SIG-M5 (cell line): ENCODE data around the gene CKAP4.

Source experiments
- DNase-seq: peaks from one replicate; lab custom pipeline; 2025; lab: John Stamatoyannopoulos, UW

CKAP4 gene

DNA sequence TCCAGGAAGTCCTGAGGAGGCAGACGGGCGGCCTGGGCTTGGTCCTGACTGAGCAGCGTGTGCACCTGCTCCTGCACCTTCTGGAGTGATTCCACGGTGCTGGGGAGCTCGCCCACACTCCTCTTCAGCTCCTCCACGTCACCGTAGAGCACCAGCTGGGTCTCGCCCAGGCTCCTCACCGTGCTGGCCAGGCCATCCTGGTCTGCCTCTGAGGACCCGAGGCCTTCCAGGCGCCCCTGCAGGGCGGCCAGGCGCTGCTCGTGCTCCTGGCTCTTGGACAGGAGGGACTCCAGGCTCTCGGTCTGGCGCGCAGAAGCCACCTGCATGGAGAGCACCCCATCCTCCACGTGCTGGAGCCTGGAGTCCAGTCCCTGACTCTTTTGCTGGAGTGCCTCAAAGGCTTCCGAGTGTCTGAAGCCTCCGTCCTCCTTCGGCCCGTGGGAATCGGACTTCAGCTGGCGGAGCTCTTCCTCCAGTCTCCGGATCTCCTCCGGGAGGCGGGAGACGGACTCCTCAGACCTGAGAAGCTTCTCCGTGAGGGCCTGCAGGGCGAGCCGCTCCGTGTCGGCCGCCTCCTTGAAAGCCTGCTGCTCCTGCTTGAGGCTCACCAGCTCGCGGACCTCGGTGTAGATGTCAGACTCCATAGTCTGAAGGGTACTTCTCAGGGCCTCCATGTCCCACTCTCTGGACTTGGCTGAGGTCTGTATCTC is 8.4 kb downstream of the CKAP4 start:
- no peak for DNase-seq

DNA sequence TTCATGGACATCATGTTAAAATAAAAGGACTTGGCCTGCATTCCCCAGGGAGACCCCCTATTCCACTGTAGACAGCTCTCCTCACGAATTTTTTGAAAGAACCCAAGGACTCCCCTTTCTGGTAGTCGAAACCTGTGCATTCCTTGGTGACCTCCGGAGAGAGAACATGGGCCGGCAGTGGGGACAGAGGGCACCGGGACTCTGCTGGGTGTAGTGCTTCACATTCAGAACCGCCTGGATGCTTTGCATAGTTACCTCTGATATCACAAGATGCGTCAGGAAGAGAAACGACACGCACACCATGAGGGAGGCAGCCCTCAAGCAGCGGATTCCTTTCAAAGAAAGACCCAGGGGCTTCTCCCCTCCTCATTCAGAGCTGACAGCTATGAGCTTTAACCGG is 9.7 kb downstream of the CKAP4 start:
- DNase-seq, result no peak

DNA sequence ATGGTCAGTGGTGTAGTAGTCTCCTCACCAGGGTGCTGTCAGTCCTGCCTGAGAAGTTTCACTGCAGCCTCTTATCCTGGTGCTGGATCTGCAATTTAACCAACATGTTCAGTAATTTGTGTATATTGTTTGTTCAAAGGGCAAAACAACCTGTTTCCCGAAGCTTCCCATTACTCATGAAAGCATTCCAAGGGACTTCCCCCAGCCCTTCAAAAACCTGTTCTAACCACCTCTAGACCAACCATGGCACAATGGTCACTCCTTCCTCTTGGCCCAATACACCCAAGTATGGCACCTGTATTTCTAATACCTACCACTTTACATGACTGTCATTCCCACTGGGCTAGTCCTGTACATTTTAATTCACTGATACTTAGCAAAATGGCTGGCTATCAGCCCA is 12.1 kb downstream of the CKAP4 start:
- DNase-seq, result no peak

DNA sequence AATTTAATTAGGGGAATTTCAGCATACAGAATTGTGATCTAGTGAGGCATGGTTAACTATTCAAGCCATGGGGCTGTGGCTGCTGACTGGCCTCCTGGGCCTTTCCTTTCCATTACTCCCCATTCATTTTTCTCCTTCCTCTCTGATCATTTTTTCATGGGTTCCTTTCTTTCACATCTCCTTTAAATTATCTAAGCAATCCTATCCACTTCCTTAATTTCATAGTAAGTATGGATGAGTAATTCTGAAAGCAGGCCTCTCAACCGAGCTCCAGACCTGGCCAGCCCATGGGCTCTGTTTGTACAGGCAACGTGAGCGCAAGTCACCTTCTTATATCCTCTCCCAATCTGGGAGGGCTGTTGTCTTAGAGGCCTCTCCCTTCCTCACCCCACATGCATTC is 13.4 kb downstream of the CKAP4 start:
- DNase-seq, result no peak

DNA sequence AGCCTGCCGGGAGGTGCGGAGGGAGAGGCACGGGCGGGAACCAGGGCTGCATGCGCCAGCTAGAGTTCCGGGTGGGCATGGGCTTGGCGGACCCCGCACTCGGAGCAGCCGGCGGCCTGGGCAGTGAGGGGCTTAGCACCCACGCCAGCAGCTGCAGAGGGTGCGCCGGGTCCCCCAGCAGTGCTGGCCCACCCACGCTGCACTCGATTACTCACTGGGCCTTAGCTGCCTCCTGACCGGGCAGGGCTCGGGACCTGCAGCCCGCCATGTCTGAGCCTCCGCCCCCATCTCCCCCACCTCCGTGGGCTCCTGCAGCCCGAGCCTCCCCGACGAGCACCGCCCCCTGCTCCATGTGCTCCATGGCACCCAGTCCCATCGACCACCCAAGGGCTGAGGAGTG is 14.8 kb downstream of the CKAP4 start:
- no peak for DNase-seq

DNA sequence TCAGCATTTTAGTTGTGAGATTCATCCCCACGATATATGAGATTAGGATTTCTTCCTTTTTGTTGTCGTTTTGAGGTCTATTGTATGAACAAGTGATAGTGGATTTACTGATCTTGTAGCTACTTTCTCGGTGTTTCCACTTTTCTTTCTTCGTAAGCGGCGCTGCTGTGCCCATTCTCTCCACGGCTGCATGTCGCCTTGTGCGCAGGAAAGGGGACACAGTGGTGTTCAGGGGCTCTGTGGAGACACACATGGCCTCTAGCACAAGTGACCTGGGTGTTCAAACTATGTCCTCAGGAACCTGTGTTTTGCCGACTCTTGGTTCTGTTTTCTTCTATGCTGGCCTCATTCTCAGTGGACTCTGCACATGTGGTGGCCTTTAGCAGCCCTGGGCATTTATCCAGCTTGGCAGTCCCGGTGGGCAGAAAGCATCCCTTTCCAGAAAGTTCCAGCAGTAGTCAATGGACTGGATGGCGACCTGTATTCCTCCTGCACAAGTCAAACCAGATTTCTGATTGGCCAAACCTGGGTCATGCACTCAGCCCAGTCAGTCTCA is 18.7 kb downstream of the CKAP4 start:
- no peak for DNase-seq

DNA sequence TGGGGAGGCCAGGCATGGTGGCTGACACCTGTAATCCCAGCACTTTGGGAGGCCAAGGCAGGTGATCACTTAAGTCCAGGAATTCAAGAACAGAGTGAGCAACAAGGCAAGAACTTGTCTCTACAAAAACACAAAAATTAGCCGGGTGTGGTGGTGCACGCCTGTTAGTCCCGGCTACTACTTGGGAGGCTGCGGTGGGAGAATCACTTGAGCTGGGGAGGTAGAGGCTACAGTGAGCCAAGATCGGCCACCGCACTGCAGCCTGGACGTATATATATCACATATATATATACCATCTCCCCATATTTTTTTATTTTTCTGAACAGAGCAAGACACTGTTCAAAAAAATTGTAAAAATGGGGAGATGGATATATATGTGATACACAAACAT is 19.5 kb downstream of the CKAP4 start:
- DNase-seq, result no peak

DNA sequence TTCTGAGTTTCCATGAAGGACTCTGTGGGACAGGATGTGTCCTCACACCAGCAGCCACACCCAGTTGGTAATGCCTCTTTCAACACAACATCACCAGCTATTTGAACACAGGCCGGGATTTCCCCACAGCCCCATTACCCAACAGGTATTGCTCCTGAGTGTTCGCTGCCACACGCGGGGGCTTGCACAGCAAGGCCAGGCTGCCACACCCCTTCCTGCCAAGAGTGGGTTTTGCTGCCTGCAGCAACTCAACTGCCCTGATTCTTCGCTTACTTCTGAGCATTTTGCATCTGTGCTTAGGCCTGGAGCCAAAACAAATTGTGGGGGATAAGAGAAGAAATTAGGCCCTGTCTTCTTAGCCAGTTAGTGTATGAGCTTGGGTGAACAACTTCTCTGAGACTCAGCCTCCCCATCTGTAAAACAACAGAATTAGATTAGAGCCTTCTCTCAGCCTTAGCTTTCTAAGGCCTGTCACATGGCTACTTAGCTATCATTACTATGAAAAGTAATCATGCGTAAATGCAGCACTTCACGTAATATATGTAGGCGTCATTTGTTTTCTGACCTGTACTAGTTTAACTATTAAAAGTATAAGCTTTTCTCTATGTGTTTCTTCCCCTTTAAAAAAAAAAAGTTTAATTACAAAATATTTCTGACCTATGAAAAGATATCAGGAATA is 20.0 kb downstream of the CKAP4 start:
- DNase-seq, result peak; percentile 49

DNA sequence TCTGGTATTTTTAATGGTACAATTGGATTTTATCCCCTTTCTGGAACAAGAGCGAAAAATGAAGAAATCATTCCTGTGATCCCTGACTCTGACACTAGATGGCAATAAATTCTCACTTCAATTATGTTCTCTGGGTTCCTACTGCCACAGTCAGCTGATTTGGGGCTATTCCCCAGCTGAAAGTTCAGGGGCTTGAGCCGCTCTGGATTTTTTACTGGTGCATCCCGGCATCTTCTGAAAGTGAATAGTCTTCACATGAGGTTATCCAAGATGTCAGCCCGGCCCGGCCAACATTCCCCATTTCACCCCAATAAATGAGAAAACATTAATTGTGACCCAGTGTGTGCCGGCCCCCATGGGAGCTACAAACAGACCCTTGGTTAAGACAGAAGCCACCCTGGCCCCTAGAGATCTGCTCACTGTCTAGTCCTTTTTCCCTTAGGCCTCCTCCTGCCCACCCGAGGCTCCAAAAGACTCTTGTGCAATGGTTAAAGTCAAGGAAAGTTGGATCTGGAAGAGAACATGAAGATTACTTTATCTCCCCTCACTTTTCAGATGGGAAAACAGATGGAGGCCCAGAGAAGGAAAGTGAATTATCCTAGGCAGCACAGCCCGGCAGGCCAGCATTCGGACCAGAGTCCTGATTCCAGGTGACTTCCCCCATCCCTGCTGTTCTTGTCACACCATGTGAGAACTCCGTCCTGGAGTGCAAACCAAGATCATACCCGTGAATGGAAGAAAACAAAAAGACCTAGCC is 20.8 kb downstream of the CKAP4 start:
- no peak for DNase-seq

DNA sequence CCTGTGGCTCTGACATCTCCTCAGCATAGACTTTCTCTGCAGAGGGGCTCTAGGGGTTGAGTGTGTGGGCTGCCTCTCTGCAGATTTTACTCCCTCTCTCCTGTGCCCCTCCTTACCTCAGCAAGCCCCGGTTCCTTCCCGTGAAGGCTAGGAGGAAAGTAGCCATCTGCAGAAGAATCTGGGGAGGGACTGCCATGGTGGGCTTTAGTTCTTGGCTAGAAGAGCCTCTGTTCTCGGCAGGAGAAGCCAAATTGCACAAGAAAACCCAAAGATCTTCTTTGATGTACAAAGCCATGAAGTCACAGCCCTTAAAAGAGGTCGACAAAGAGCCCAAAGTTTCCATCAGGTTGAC is 23.5 kb downstream of the CKAP4 start:
- no peak for DNase-seq

DNA sequence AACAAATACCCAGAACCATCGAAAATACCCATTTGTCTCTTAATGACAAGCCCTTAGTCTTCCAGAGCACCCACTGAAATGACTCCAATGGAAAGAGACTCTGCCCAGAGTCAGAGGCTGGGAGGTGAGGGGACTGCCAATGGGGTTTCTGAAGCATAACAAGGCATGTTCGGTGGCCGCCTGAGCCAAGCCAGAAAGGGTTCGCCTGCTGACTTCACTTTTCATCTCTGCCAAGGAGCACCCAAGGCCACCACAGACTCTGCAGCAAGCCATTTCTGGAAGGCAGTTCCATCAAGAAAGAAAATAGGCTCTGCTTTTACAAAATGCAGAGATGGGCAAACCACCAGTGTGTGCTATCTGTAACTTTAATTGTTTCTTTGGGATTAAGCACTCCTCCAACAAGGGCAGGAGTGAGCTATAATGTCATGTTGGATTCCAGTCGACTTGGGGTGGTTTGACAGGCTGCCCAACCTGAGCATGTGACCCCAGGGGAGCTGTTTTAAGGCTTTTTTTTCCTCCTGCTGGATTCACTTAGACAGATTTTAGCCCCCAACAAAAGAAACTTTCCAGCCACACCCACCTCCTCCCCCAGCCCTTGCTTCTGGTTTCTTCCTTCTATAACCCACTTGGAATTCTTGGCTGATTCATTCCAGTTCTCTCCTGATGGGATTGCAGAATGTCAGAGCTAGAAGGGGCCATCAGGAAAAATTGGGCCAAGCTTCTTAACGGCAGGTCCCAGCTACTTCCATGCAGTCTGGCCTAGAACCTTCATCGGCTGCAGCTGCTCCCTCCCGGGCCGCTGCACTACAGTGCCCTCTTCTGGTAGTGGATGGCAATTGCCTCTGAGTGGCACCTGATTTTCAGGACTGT is 24.1 kb downstream of the CKAP4 start:
- DNase-seq, result no peak

DNA sequence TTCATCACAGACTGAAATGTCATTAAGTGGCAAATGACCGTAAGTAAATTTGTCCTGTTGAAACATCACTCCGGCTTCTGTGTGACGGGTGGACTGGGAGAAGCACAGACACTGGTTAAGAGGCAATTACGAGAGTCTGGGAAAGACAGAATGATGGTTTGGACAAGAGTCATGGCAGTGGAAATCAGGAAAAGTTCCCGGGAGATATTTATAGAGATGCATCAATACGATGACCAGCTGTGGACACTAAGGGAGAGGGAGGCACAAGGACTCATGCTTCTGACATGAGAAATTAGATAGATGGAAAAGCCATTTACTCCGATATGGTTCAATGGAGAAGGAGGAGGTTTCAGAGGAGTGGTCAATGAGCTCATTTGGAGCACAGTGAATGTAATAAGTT is 27.3 kb downstream of the CKAP4 start:
- DNase-seq, result no peak

DNA sequence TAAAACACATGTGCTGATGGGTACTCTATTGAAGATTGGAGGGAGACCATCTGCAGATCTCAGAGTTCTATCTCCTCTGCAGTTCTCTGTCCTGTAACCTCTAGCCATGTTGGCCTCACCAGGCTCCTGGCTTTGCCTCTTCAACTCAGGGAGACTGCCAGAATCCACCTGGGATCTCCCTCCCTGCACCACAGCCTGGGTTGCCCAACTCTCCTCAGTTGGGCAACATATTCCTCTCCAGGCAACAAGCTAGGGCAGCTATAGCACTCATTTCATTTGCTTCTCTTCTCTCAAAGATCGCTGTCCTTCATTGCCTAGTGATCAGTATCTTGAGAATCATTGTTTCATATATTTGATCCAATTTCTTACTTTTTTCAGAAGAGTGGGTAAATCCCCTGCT is 28.8 kb downstream of the CKAP4 start:
- no peak for DNase-seq

DNA sequence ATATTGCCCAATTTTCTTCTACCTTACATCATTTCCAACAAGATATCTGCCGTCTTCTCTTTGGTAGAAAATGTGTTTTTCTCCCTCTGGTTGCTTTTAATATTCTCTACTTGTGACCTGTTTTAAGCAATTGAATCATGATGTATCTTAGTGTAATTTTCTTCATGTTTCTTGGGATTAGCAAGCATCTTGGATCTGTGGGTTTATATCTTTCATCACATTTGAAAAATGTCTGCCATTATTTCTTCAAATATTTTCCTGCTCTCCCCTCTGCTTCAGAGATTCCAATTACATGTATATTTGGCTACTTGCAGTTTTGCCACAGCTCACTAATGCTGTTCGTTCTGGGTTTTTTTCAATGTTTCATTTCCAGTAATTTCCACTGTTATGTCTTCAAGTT is 30.1 kb downstream of the CKAP4 start:
- no peak for DNase-seq

DNA sequence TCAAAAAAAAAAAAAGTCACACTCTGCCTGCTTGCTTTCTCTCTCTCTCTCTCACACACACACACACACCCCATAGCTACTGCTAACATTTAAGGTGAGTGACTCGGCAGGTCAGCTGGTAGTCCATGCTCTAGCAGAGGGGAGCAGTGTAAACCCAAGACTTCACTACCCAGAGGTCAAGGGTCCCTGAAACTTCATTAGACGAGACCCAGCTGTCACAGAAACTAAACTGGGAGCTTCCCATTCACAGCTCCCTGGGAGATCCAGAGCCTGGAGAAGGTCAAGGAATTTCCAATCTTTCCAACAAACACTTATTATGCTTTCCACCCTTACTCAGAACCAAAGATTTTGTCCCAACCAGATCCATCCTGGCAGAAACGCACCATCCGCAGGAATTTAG is 33.2 kb downstream of the CKAP4 start:
- no peak for DNase-seq

DNA sequence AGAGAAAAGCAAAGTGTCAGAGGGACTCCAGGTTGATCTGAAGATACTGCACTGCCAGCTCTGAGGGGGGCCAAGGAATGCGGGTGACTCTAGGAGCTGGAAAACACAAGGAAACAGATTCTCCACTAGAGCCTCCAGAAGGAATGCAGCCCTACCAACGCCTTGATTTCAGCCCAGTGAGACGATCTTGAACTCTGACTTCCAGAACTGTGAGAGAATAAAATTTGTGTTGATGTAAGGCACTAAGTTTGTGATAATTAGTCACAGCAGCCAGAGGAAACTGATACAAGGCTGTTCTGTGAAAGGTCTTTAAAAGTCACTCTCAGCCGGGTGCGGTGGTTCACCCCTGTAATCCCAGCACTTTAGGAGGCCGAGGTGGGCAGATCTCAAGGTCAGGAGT is 34.2 kb downstream of the CKAP4 start:
- no peak for DNase-seq

DNA sequence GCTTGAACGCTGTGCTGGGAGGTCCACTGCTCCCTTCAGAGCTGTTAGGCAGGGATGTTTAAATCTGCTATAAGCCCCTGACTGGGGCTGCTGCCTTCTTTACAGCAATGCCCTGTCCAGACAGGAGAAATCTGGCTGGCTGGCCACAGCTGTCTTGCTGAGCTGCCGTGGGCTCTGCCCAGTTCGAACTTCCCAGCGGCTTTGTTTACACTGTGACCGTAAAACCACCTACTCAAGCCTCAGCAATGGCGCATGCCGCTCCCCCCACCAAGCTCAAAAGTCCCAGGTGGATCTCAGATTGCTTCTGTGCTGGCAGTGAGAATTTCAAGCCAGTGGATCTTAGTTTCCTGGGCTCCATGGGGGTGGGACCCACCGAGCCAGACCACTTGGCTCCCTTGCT is 35.8 kb downstream of the CKAP4 start:
- no peak for DNase-seq

DNA sequence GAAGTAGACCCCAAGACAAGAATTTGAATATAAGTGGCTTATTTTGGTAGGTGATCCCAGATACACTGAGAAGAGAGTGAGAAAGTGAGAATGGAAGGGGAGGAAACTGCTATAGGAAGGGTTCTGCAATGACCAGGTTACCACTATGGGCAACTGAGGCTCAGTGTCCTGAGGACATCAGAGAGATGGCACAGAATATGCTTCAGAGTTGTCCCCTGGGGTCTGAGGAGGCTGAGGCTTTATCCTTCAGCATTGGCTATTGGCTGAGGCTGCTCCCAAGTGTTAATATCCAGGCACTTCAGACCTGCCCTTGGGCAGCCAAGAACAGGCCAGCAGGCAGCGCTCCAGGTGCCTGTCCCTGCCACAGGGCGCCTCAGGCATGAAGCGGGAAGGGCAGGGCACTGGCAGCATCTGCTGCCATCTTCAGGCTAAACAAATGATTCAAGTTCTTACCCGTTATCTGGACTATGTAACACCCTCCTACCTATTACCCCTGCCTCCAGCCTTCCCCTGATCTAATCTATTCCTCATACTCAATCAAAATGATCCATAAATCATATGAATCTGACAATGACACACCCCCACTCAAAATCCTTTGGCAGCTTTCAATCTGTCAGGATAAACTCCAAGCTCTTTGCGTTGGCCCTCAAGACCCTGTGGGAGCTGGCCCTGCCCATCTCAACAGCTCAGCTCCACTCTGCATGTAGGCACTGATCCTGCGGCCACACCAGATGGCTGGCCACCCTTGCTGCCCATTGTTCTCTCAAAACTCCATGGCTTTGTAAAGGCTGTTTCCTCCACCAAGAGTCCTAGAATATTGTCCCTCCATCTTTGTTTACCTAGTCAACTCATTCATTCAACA is 42.4 kb downstream of the CKAP4 start:
- no peak for DNase-seq

DNA sequence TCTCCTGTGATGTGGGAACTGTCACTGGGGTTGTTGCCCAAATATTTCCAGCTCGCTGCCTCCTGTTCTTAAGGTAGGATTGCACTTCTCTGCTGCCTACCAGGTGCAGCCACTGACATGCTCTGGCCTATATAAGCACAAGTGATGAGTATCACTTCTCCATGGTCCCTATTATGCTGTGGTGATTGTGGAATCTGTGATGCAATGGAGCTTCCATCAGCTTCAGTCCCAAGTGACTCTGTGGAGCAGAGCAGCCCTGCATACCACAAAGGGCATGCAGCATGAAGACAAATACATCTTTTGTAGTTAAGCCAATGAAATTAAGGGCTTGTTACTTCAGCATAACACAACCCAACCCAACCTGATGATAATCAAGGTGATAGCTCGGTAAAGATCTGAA is 43.5 kb downstream of the CKAP4 start:
- DNase-seq, result no peak

DNA sequence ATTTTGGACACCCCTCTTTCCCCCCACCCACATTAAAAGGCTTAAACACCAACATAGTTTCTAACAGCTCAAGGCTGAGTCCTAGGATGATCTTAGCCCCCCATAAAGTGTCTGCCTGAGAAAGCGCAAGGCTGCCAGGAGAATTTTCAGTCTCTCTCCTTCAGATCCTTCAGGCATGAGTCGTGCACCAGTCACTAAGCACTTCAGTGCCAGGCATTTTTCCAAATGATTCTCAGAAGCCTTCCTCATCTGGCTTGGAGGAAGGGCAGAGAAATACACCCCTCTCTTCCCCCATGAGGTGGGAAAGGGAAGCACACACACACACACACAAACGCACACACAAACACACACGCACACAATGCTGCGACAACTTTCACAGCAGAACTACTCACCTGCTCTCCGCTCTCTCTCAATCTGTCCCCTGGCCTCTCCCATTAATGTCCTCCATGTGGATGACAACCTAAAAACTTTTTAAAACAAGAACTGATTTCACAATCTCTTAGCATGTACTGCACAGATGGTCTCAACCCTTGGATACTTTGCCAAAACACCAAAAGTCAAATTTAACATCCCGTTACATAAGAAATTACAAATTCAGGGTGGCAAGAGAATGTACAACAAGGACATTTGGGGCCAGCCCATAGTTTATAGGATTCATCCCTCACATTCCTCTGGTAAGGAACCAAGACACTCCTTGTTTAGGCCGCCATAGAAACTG is 49.8 kb downstream of the CKAP4 start:
- no peak for DNase-seq

DNA sequence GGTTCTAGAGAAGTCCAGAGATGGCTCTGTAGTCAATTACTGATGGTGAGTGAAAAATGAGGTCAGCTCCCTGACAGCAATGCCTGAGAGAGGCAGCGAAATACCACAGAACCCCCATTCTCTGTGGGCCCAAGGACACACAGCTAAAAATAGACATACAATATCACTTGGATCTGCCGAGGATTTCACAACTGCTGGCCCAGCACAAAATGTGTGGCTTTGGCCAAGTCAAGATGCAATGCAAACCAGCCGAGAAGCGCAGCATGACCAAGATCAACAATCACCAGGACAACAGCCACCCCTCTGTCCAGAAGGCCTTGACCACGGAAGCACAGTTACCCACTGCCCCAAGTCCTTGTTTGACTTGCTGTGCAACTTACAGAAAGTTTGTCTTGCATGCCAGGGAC is 52.2 kb downstream of the CKAP4 start:
- DNase-seq, result no peak
